IMR-90 (cell line): Measurements from ENCODE around the gene CCDC138. TPM values are rescaled to one million over a fixed set of nuclear protein-coding genes. Genes with fewer than 3 reads are reported as not detected.

Experiments
- ATAC-seq: fragments of 200-7000 bp; cut with Tn5 transposase; 2 replicates; pipeline ENCODE4 v1.9.1; 2020; ENCODE audit warnings: low read depth, mild to moderate bottlenecking, moderate library complexity
- BruUV-seq: library from RNA; stranded (reverse); fragments of 400-500 nt; replicated peaks from 2 replicates; lab custom pipeline; 2021; lab: Mats Ljungman, UMichigan
- CTCF ChIA-PET: fragments of 300-600 bp; formaldehyde crosslinking; extraction: SDS; loops from one replicate; lab custom pipeline; 2021; ENCODE audit warnings: antibody characterized with exemption; lab: Yijun Ruan, JAX
- POLR2A ChIA-PET: fragments of 300-600 bp; sonication (Branson Sonifier 250); formaldehyde crosslinking; loops from one replicate; lab custom pipeline; 2022; ENCODE audit warnings: antibody characterized with exemption; ENCODE audit not compliant: unreplicated experiment; lab: Charles Lee
- DNase-seq: peaks from one replicate; pipeline ENCODE4 v3.0.0; 2013
- H2AFZ ChIP-seq: replicated peaks from 2 replicates; pipeline ENCODE3; 2013; ENCODE audit warnings: low read length, mild to moderate bottlenecking; ENCODE audit not compliant: poor library complexity
- H2AK5ac ChIP-seq: 2 replicates; pipeline ENCODE4 v1.6.1; 2013; ENCODE audit warnings: low read depth, low read length, inconsistent platforms
- H2AK9ac ChIP-seq: replicated peaks from 2 replicates; pipeline ENCODE3; 2013; ENCODE audit warnings: mild to moderate bottlenecking, low read depth, low read length, moderate library complexity; ENCODE audit not compliant: poor library complexity
- H2BK120ac ChIP-seq: 2 replicates; pipeline ENCODE4 v1.6.1; 2013; ENCODE audit warnings: low read depth, low read length, inconsistent platforms
- H2BK15ac ChIP-seq: 3 replicates; pipeline ENCODE4 v1.6.1; 2013; ENCODE audit warnings: low read depth, low read length, inconsistent platforms
- H2BK20ac ChIP-seq: 2 replicates; pipeline ENCODE4 v1.6.1; 2013; ENCODE audit warnings: low read depth, mild to moderate bottlenecking, inconsistent platforms, low read length, moderate library complexity
- H2BK5ac ChIP-seq: 2 replicates; pipeline ENCODE4 v1.6.1; 2013; ENCODE audit warnings: mild to moderate bottlenecking, low read depth, low read length, inconsistent platforms; ENCODE audit not compliant: poor library complexity, severe bottlenecking
- H3K14ac ChIP-seq: replicated peaks from 2 replicates; pipeline ENCODE4 v1.6.1; 2013; ENCODE audit warnings: low read depth, low read length, inconsistent platforms
- H3K18ac ChIP-seq: 2 replicates; pipeline ENCODE4 v1.6.1; 2013; ENCODE audit warnings: low read depth, low read length, control low read depth
- H3K23ac ChIP-seq: 2 replicates; pipeline ENCODE4 v1.6.1; 2013; ENCODE audit warnings: low read depth, low read length, inconsistent platforms
- H3K27ac ChIP-seq: 2 replicates; pipeline ENCODE4 v1.5.1; 2013; ENCODE audit warnings: mild to moderate bottlenecking, control low read depth, low read length; ENCODE audit not compliant: insufficient read depth
- H3K27me3 ChIP-seq: 2 replicates; pipeline ENCODE4 v1.6.1; 2013; ENCODE audit warnings: low read length; ENCODE audit not compliant: control insufficient read depth, insufficient read depth
- H3K36me3 ChIP-seq: 2 replicates; pipeline ENCODE4 v1.6.1; 2013; ENCODE audit warnings: low read length, mixed read lengths; ENCODE audit not compliant: control insufficient read depth, insufficient read depth
- H3K4ac ChIP-seq: 2 replicates; pipeline ENCODE4 v1.6.1; 2013; ENCODE audit warnings: low read depth, low read length, inconsistent platforms
- H3K4me1 ChIP-seq: 2 replicates; pipeline ENCODE4 v1.6.1; 2013; ENCODE audit warnings: low read length, mixed read lengths; ENCODE audit not compliant: control insufficient read depth, insufficient read depth
- H3K4me2 ChIP-seq: 2 replicates; pipeline ENCODE4 v1.6.1; 2013; ENCODE audit warnings: low read depth, mild to moderate bottlenecking, control low read depth, low read length, moderate library complexity
- H3K4me3 ChIP-seq: 2 replicates; pipeline ENCODE4 v1.5.1; 2013; ENCODE audit warnings: low read depth, mild to moderate bottlenecking, control low read depth, low read length, moderate library complexity; ENCODE audit not compliant: insufficient read depth
- H3K56ac ChIP-seq: 2 replicates; pipeline ENCODE4 v1.6.1; 2013; ENCODE audit warnings: low read length, inconsistent platforms; ENCODE audit not compliant: insufficient read depth; ENCODE audit errors: extremely low read depth
- H3K79me1 ChIP-seq, 2 experiments: 2 replicates each; pipeline ENCODE4 v1.6.1; 2013; ENCODE audit warnings: low read length in 2 of 2, inconsistent platforms in 1 of 2, low read depth in 1 of 2
- H3K9ac ChIP-seq: 2 replicates; pipeline ENCODE4 v1.6.1; 2013; ENCODE audit warnings: low read depth, low read length, control low read depth
- H3K9me1 ChIP-seq: 2 replicates; pipeline ENCODE4 v1.6.1; 2013; ENCODE audit warnings: low read length, inconsistent platforms; ENCODE audit not compliant: insufficient read depth
- H3K9me3 ChIP-seq: 2 replicates; pipeline ENCODE4 v1.6.1; 2013; ENCODE audit warnings: low read length; ENCODE audit not compliant: control insufficient read depth, insufficient read depth
- H4K20me1 ChIP-seq: 2 replicates; pipeline ENCODE4 v1.6.1; 2013; ENCODE audit warnings: low read length, inconsistent platforms; ENCODE audit not compliant: insufficient read depth
- H4K5ac ChIP-seq: 2 replicates; pipeline ENCODE4 v1.6.1; 2013; ENCODE audit warnings: mild to moderate bottlenecking, low read depth, low read length, control low read depth
- H4K8ac ChIP-seq, 2 experiments: 2 replicates each; pipeline ENCODE4 v1.6.1; 2013; ENCODE audit warnings: low read depth in 2 of 2, low read length in 2 of 2, control low read depth in 1 of 2, inconsistent platforms in 1 of 2
- H4K91ac ChIP-seq: 2 replicates; pipeline ENCODE4 v1.6.1; 2013; ENCODE audit warnings: low read depth, low read length, inconsistent platforms; ENCODE audit not compliant: insufficient read depth
- BHLHE40 ChIP-seq: fragments of 150-350 bp; IDR thresholded peaks from 2 replicates; pipeline ENCODE4 v1.6.1; 2016; ENCODE audit warnings: mild to moderate bottlenecking, low read depth, low read length
- CEBPB ChIP-seq: IDR thresholded peaks from 2 replicates; pipeline ENCODE4 v1.6.1; 2012; ENCODE audit warnings: low read depth, low read length, improper control_type of control experiment
- CHD1 ChIP-seq: IDR thresholded peaks from 2 replicates; pipeline ENCODE4 v1.6.1; 2012; ENCODE audit warnings: low read depth, low read length, improper control_type of control experiment
- CTCF ChIP-seq: conservative IDR thresholded peaks from 2 replicates; pipeline ENCODE4 v1.5.1; 2012; ENCODE audit warnings: mild to moderate bottlenecking, low read depth, low read length, improper control_type of control experiment
- ELK1 ChIP-seq: fragments of 150-350 bp; IDR thresholded peaks from 2 replicates; pipeline ENCODE4 v1.6.1; 2016; ENCODE audit warnings: low read depth, mild to moderate bottlenecking, low read length, moderate library complexity, borderline replicate concordance
- FOS ChIP-seq: fragments of 150-350 bp; IDR thresholded peaks from 2 replicates; pipeline ENCODE4 v1.6.1; 2016; ENCODE audit warnings: low read depth, low read length
- MAFK ChIP-seq: IDR thresholded peaks from 2 replicates; pipeline ENCODE4 v1.6.1; 2012; ENCODE audit warnings: low read depth, low read length, improper control_type of control experiment
- MAZ ChIP-seq: IDR thresholded peaks from 2 replicates; pipeline ENCODE4 v1.6.1; 2012; ENCODE audit warnings: low read depth, mild to moderate bottlenecking, low read length, improper control_type of control experiment, moderate library complexity, borderline replicate concordance
- MXI1 ChIP-seq: IDR thresholded peaks from 2 replicates; pipeline ENCODE4 v1.6.1; 2012; ENCODE audit warnings: low read depth, mild to moderate bottlenecking, low read length, moderate library complexity, borderline replicate concordance
- NFE2L2 ChIP-seq: fragments of 150-350 bp; IDR thresholded peaks from 2 replicates; pipeline ENCODE4 v1.6.1; 2016; ENCODE audit warnings: low read depth, mild to moderate bottlenecking, low read length
- RFX5 ChIP-seq: IDR thresholded peaks from 2 replicates; pipeline ENCODE4 v1.8.0; 2012; ENCODE audit warnings: low read depth, mild to moderate bottlenecking, low read length, moderate library complexity
- SMC3 ChIP-seq: fragments of 150-350 bp; IDR thresholded peaks from 2 replicates; pipeline ENCODE4 v1.6.1; 2016; ENCODE audit warnings: low read depth, mild to moderate bottlenecking, antibody characterized with exemption, low read length, moderate library complexity
- USF2 ChIP-seq: fragments of 150-350 bp; IDR thresholded peaks from 2 replicates; pipeline ENCODE4 v1.6.1; 2017; ENCODE audit warnings: mild to moderate bottlenecking, antibody characterized with exemption, low read length, low read depth
- WGBS, 2 experiments: methylation state at CpG; one replicate each; pipeline versions ENCODE4 v1.1.5 to v1.1.7; 2013; ENCODE audit warnings: missing lambda C conversion rate in 2 of 2; ENCODE audit not compliant: insufficient read length in 1 of 2; ENCODE audit errors: extremely low coverage in 2 of 2; 5-methylcytosine and 5-hydroxymethylcytosine counted together
- dilution Hi-C: fragments of 300-500 bp; cut with HindIII; formaldehyde crosslinking; loops from one replicate; pipeline ENCODE4 v1.14.3; 2018; ENCODE audit warnings: low sequenced_read_pairs; ENCODE audit not compliant: unreplicated experiment
- in situ Hi-C: fragments of 300-500 bp; cut with MboI; formaldehyde crosslinking; loops from 3 replicates; pipeline ENCODE4 v1.14.3; 2019; ENCODE audit warnings: low sequenced_read_pairs, inconsistent platforms, mixed read lengths
- intact Hi-C: fragments of 100-400 bp; cut with micrococcal nuclease; formaldehyde crosslinking; loops from 2 replicates; pipeline ENCODE4 v1.10.0; 2022
- polyA plus RNA-seq, 3 experiments: library from polyadenylated mRNA; depleted of rRNA; stranded (reverse); fragments of >200 nt; gene quantifications; 2 replicates each; pipeline ENCODE4 v1.2.3, GENCODE V29; 2012; ENCODE audit warnings: low replicate concordance in 1 of 3
- total RNA-seq: library from RNA; depleted of rRNA; stranded (reverse); fragments of >200 nt; gene quantifications from 2 replicates; pipeline ENCODE4 v1.2.3, GENCODE V29; 2012

Gene CCDC138
- total and polyA plus RNA-seq, 2 of the 4 experiments (the other 2 are of a cell fraction): 1.5 to 2.9 TPM

- no peak for TF ChIP-seq ELK1
Observed at GRCh38 chr2:108907822-108908712, 121.5 kb downstream of the CCDC138 start (continued).

GRCh38 chr2:108908713-108909070 is 122.1 kb downstream of the CCDC138 start:
- no CpG with 5 or more reads among the region's 1 CpG for WGBS, 2 experiments
- no peak overlapping the region for H2AK5ac ChIP-seq
- no peak overlapping the region for H2AFZ ChIP-seq
- H3K27me3 ChIP-seq: peaks cover 44% of the 10 kb centered on the region
- intact Hi-C loops: no loop called here
- no peak overlapping the region for H2BK120ac ChIP-seq
- no peak overlapping the region for H4K5ac ChIP-seq
- no TSS peak for BruUV-seq
- H3K14ac ChIP-seq: no peak overlapping the region
- H4K20me1 ChIP-seq: no peaks in the 10 kb centered on the region
- no peaks in the 10 kb centered on the region for H3K4me1 ChIP-seq
- no peak overlapping the region for H3K4ac ChIP-seq
- H3K27ac ChIP-seq: no peak overlapping the region
- H4K8ac ChIP-seq: no peak overlapping the region
- ChIA-PET CTCF (no interaction called here), POLR2A (no interaction called here)
- no peak overlapping the region for H2BK20ac ChIP-seq
- no peak overlapping the region for H2AK9ac ChIP-seq
- H3K9me3 ChIP-seq: no peaks in the 10 kb centered on the region
- H2BK15ac ChIP-seq: no peak overlapping the region
- H3K9me1 ChIP-seq: no peaks in the 10 kb centered on the region
- H3K9ac ChIP-seq: no peak overlapping the region
- no peak overlapping the region for H3K4me3 ChIP-seq
- no peaks in the 10 kb centered on the region for H3K36me3 ChIP-seq
- H4K91ac ChIP-seq: no peak overlapping the region
- no peaks in the 10 kb centered on the region for H3K79me1 ChIP-seq
- no peak overlapping the region for H3K23ac ChIP-seq
- H3K56ac ChIP-seq: no peak overlapping the region
- dilution Hi-C loops: no loop called here
- H3K18ac ChIP-seq: no peak overlapping the region
- no peak overlapping the region for H2BK5ac ChIP-seq
- no peak overlapping the region for H3K4me2 ChIP-seq
- ATAC-seq (no peak), DNase-seq (no peak)
- in situ Hi-C loops: no loop called here
- no peak for TF ChIP-seq NFE2L2
- TF ChIP-seq USF2: no peak
- TF ChIP-seq MAZ: no peak
- no peak for TF ChIP-seq CTCF
- TF ChIP-seq FOS: no peak
- TF ChIP-seq RFX5: no peak
- no peak for TF ChIP-seq CEBPB
- no peak for TF ChIP-seq BHLHE40
- TF ChIP-seq SMC3: no peak
- TF ChIP-seq CHD1: no peak
- no peak for TF ChIP-seq MAFK
- TF ChIP-seq MXI1: no peak
